Stomach (tissue), 4 donors: ENCODE measurements around the gene CXCR6.

Source experiments
- EP300 ChIP-seq: sonication (generic); formaldehyde crosslinking; IDR thresholded peaks from one replicate; pipeline ENCODE4 v1.6.1; 2017; ENCODE audit warnings: antibody characterized with exemption
- POLR2A ChIP-seq, 4 donors: fragments of 450-650 bp; IDR thresholded peaks; one replicate each; pipeline ENCODE4 v1.6.1; 2016; ENCODE audit warnings: antibody characterized with exemption in 4 of 4, control low read depth in 2 of 4, mild to moderate bottlenecking in 1 of 4, moderate library complexity in 1 of 4
- POLR2AphosphoS5 ChIP-seq, 3 donors: sonication (generic); formaldehyde crosslinking; IDR thresholded peaks; one replicate each; pipeline ENCODE4 v1.6.1; 2016; ENCODE audit warnings: antibody characterized with exemption in 3 of 3
- TF ChIP-seq, protein P1 (sequence below), 7 experiments: fragments of 450-650 bp in 4 of 7; fragments of 200-600 bp in 3 of 7; sonication (generic) in 3 of 7; IDR thresholded peaks; one replicate each; pipeline ENCODE4 v1.5.1; 2016 to 2019; ENCODE audit warnings: antibody characterized with exemption in 7 of 7, control low read depth in 2 of 7, mild to moderate bottlenecking in 1 of 7

DNA sequence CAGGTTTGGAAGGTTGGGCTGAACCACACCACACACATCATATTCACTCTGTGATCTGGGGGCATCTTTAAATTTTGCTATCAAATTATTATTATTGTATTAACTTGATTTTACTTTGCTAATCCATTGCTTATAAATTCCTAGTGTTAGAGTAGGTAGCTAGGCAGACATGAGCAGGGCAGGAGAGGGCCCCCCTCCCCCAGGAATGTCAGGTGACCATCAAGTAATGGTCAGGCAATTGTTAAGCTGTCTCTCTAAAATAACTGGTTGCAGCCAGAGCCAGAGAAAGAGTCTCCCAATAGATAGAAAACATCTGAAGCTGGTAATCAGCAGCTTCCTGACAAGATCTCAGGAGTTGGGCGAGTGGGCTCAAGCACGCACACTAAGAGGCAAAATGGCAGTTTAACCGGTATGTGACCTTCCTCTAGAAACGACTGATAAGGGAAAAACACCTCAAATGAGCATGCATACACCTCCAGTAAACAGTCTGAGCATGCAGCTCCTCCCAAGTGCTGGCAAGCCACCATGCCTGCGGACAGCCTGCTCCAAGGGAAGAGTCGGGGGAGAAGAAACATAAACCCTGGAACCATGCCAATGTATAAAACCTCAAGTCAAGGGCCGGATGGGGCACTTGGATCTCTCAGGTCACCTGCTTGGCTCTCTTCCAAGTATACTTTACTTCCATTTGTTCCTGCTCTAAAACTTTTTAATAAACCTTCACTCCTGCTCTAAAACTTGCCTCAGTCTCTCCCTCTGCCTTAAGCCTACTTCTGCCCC lies 3.1 kb upstream of the CXCR6 start:
- TF ChIP-seq, protein P1, sequence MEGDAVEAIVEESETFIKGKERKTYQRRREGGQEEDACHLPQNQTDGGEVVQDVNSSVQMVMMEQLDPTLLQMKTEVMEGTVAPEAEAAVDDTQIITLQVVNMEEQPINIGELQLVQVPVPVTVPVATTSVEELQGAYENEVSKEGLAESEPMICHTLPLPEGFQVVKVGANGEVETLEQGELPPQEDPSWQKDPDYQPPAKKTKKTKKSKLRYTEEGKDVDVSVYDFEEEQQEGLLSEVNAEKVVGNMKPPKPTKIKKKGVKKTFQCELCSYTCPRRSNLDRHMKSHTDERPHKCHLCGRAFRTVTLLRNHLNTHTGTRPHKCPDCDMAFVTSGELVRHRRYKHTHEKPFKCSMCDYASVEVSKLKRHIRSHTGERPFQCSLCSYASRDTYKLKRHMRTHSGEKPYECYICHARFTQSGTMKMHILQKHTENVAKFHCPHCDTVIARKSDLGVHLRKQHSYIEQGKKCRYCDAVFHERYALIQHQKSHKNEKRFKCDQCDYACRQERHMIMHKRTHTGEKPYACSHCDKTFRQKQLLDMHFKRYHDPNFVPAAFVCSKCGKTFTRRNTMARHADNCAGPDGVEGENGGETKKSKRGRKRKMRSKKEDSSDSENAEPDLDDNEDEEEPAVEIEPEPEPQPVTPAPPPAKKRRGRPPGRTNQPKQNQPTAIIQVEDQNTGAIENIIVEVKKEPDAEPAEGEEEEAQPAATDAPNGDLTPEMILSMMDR (IDR thresholded peaks at IDR 0.05): no peak
- TF ChIP-seq POLR2A (IDR thresholded peaks at IDR 0.05) (no peak), EP300 (no peak), POLR2AphosphoS5 (IDR thresholded peaks at IDR 0.05) (no peak)
